HEK293 (cell line): Measurements from ENCODE around the gene GFOD1.

ENCODE experiments used
- CTCF ChIA-PET: fragments of 350-600 bp; formaldehyde crosslinking; extraction: SDS; loops from one replicate; lab custom pipeline; 2021; ENCODE audit warnings: antibody characterized with exemption; lab: Yijun Ruan, JAX
- POLR2A ChIA-PET: fragments of 300-600 bp; formaldehyde crosslinking; extraction: SDS; loops from one replicate; lab custom pipeline; 2020; ENCODE audit warnings: antibody characterized with exemption, inconsistent platforms; lab: Yijun Ruan, JAX
- H3K27ac ChIP-seq: fragments of 200-500 bp; sonication (Bioruptor generic); 2 replicates; pipeline ENCODE4 v1.5.1; 2014; ENCODE audit warnings: low read depth, low read length, control low read depth, inconsistent platforms; ENCODE audit errors: extremely low read depth
- H3K36me3 ChIP-seq, 2 experiments: fragments of 200-500 bp in 1 of 2; sonication (Bioruptor generic) in 1 of 2; 1 replicate in 1 of 2; 2 replicates in 1 of 2; pipeline ENCODE4 v1.5.1; 2014 to 2017; ENCODE audit warnings: inconsistent platforms in 2 of 2, low read length in 2 of 2; ENCODE audit not compliant: control insufficient read depth in 2 of 2, insufficient read depth in 1 of 2
- H3K4me1 ChIP-seq: fragments of 200-500 bp; sonication (Bioruptor generic); 2 replicates; pipeline ENCODE4 v1.5.1; 2014; ENCODE audit warnings: mild to moderate bottlenecking, low read length, inconsistent platforms; ENCODE audit not compliant: control insufficient read depth, insufficient read depth
- H3K4me3 ChIP-seq: 2 replicates; pipeline ENCODE4 v1.5.1; 2011; ENCODE audit warnings: low read depth, mild to moderate bottlenecking, control low read depth, low read length, moderate library complexity
- H3K9me3 ChIP-seq: fragments of 200-500 bp; sonication (Bioruptor generic); 2 replicates; pipeline ENCODE4 v1.5.1; 2014; ENCODE audit warnings: low read depth, low read length, inconsistent platforms; ENCODE audit not compliant: control insufficient read depth, insufficient read depth
- BCL6B ChIP-seq: fragments of 450-650 bp; formaldehyde crosslinking; IDR thresholded peaks from 2 replicates; pipeline ENCODE4 v1.5.1; 2017; ENCODE audit warnings: missing biosample characterization, missing genetic modification characterization
- KLF10 ChIP-seq: fragments of 450-650 bp; IDR thresholded peaks from 2 replicates; pipeline ENCODE4 v1.5.1; 2018; ENCODE audit warnings: missing biosample characterization, mild to moderate bottlenecking, missing genetic modification characterization
- MYNN ChIP-seq: fragments of 450-650 bp; formaldehyde crosslinking; IDR thresholded peaks from 2 replicates; pipeline ENCODE4 v1.5.1; 2016; ENCODE audit warnings: missing biosample characterization, missing genetic modification characterization, borderline replicate concordance
- RBAK ChIP-seq: fragments of 450-650 bp; formaldehyde crosslinking; IDR thresholded peaks from 2 replicates; pipeline ENCODE4 v1.5.1; 2016; ENCODE audit warnings: missing biosample characterization, missing genetic modification characterization
- SCRT2 ChIP-seq: fragments of 450-650 bp; formaldehyde crosslinking; IDR thresholded peaks from 2 replicates; pipeline ENCODE4 v1.5.1; 2016; ENCODE audit warnings: missing biosample characterization, missing genetic modification characterization
- SP2 ChIP-seq: fragments of 450-650 bp; formaldehyde crosslinking; IDR thresholded peaks from 2 replicates; pipeline ENCODE4 v1.5.1; 2016; ENCODE audit warnings: missing biosample characterization, missing genetic modification characterization
- SP7 ChIP-seq: fragments of 450-650 bp; formaldehyde crosslinking; IDR thresholded peaks from 2 replicates; pipeline ENCODE4 v1.5.1; 2016; ENCODE audit warnings: missing biosample characterization, missing genetic modification characterization
- ZBTB17 ChIP-seq: fragments of 450-650 bp; formaldehyde crosslinking; IDR thresholded peaks from 2 replicates; pipeline ENCODE4 v1.5.1; 2016; ENCODE audit warnings: missing biosample characterization, missing genetic modification characterization
- ZFP37 ChIP-seq: fragments of 450-650 bp; formaldehyde crosslinking; IDR thresholded peaks from 2 replicates; pipeline ENCODE4 v1.5.1; 2016; ENCODE audit warnings: missing biosample characterization, missing genetic modification characterization
- ZNF157 ChIP-seq: fragments of 450-650 bp; formaldehyde crosslinking; IDR thresholded peaks from 2 replicates; pipeline ENCODE4 v1.5.1; 2016; ENCODE audit warnings: missing biosample characterization, missing genetic modification characterization
- ZNF174 ChIP-seq: fragments of 450-650 bp; formaldehyde crosslinking; IDR thresholded peaks from 2 replicates; pipeline ENCODE4 v1.5.0; 2017; ENCODE audit warnings: missing biosample characterization, mild to moderate bottlenecking, missing genetic modification characterization
- ZNF521 ChIP-seq: fragments of 450-650 bp; formaldehyde crosslinking; IDR thresholded peaks from 2 replicates; pipeline ENCODE4 v1.5.1; 2017; ENCODE audit warnings: missing biosample characterization, mild to moderate bottlenecking, missing genetic modification characterization
- ZNF549 ChIP-seq: fragments of 450-650 bp; IDR thresholded peaks from 2 replicates; pipeline ENCODE4 v1.5.1; 2018; ENCODE audit warnings: missing biosample characterization, missing genetic modification characterization, mild to moderate bottlenecking, inconsistent platforms, moderate library complexity
- ZNF621 ChIP-seq: fragments of 450-650 bp; formaldehyde crosslinking; IDR thresholded peaks from 2 replicates; pipeline ENCODE4 v1.5.1; 2017; ENCODE audit warnings: missing biosample characterization, missing genetic modification characterization
- ZNF837 ChIP-seq: fragments of 450-650 bp; formaldehyde crosslinking; IDR thresholded peaks from 2 replicates; pipeline ENCODE4 v1.5.1; 2016; ENCODE audit warnings: missing biosample characterization, missing genetic modification characterization
- ZNF843 ChIP-seq: fragments of 450-650 bp; formaldehyde crosslinking; IDR thresholded peaks from 2 replicates; pipeline ENCODE4 v1.5.1; 2016; ENCODE audit warnings: missing biosample characterization, missing genetic modification characterization
- TF ChIP-seq, protein P1 (sequence below): fragments of 450-650 bp; formaldehyde crosslinking; IDR thresholded peaks from 2 replicates; pipeline ENCODE4 v1.5.0; 2017; ENCODE audit warnings: missing biosample characterization, missing genetic modification characterization, borderline replicate concordance
- TF ChIP-seq, protein P2 (sequence below): fragments of 450-650 bp; formaldehyde crosslinking; IDR thresholded peaks from 2 replicates; pipeline ENCODE4 v1.5.1; 2016; ENCODE audit warnings: missing biosample characterization, missing genetic modification characterization, borderline replicate concordance

The GFOD1 gene

GRCh38 chr6:13505345-13505734 is 17.9 kb upstream of the GFOD1 start:
- ChIA-PET POLR2A (no interaction called here), CTCF (interaction anchor here (1.2 kb wide), 1 partner anchor 32 kb away, joined by 4 read pairs; no protein-coding TSS in a partner anchor)
- Histone ChIP-seq H3K4me3 (no peak overlapping the region), H3K27ac (no peak overlapping the region), H3K36me3 (no peaks in the 10 kb centered on the region), H3K4me1 (no peaks in the 10 kb centered on the region), H3K9me3 (no peaks in the 10 kb centered on the region)
- TF ChIP-seq ZNF837 (tag by site-specific recombination): no peak
- TF ChIP-seq SP7 (tag by site-specific recombination): no peak
- TF ChIP-seq MYNN (tag by site-specific recombination): no peak
- TF ChIP-seq ZNF521: no peak
- TF ChIP-seq, protein P1, sequence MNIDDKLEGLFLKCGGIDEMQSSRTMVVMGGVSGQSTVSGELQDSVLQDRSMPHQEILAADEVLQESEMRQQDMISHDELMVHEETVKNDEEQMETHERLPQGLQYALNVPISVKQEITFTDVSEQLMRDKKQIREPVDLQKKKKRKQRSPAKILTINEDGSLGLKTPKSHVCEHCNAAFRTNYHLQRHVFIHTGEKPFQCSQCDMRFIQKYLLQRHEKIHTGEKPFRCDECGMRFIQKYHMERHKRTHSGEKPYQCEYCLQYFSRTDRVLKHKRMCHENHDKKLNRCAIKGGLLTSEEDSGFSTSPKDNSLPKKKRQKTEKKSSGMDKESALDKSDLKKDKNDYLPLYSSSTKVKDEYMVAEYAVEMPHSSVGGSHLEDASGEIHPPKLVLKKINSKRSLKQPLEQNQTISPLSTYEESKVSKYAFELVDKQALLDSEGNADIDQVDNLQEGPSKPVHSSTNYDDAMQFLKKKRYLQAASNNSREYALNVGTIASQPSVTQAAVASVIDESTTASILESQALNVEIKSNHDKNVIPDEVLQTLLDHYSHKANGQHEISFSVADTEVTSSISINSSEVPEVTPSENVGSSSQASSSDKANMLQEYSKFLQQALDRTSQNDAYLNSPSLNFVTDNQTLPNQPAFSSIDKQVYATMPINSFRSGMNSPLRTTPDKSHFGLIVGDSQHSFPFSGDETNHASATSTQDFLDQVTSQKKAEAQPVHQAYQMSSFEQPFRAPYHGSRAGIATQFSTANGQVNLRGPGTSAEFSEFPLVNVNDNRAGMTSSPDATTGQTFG (tag by site-specific recombination): no peak
- TF ChIP-seq ZNF621 (tag by site-specific recombination): no peak
- TF ChIP-seq, protein P2, sequence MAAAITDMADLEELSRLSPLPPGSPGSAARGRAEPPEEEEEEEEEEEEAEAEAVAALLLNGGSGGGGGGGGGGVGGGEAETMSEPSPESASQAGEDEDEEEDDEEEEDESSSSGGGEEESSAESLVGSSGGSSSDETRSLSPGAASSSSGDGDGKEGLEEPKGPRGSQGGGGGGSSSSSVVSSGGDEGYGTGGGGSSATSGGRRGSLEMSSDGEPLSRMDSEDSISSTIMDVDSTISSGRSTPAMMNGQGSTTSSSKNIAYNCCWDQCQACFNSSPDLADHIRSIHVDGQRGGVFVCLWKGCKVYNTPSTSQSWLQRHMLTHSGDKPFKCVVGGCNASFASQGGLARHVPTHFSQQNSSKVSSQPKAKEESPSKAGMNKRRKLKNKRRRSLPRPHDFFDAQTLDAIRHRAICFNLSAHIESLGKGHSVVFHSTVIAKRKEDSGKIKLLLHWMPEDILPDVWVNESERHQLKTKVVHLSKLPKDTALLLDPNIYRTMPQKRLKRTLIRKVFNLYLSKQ (tag by site-specific recombination): no peak
- TF ChIP-seq SP2 (tag by site-specific recombination): no peak
- no peak for TF ChIP-seq BCL6B (tag by site-specific recombination)
- no peak for TF ChIP-seq ZNF157 (tag by site-specific recombination)
- no peak for TF ChIP-seq RBAK (tag by site-specific recombination)
- TF ChIP-seq ZFP37 (tag by site-specific recombination): no peak
- no peak for TF ChIP-seq SCRT2 (tag by site-specific recombination)
- no peak for TF ChIP-seq ZNF174 (tag by site-specific recombination)

DNA sequence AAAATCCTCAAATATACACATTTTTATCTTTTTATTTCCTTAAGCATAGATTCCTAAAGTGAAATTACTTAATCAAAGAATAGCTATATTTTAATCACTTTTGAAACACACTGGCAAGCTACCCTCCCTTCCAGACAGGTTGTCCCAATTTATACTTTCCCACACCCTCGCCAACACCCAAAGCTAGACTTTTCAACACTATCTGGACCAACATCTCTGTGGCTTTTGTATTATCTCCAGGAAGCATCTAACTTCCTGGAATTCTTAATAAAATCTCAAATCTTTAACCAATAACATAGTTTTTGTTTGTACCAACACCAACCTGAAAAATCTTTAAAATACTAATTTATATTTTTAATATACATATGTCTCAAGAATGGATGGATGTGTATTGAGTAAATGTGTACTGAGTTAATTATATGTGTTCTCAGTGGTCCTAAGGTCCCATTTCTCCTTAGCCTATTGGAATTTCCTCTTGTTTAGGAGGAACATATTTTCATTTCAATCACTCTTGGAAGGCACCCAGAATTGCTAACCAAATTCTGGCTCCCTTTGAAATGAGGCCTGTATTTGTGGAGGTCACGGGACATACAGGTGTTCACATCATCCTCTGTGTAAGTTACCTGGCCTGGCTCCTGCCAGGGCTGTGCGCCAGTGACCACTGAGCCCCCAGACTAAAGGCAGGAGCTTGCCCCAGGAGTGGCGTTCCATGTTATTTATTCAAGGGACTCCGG is 17.4 kb upstream of the GFOD1 start:
- Histone ChIP-seq H3K4me3 (no peak overlapping the region), H3K4me1 (no peaks in the 10 kb centered on the region), H3K36me3 (no peaks in the 10 kb centered on the region), H3K27ac (no peak overlapping the region), H3K9me3 (no peaks in the 10 kb centered on the region)
- CTCF ChIA-PET: interaction anchor here (1.2 kb wide), 1 partner anchor 33 kb away, joined by 4 read pairs; no protein-coding TSS in a partner anchor
- POLR2A ChIA-PET: interaction anchor here (0.6 kb wide), 1 partner anchor 176 kb away, joined by 3 read pairs; no protein-coding TSS in a partner anchor
- TF ChIP-seq ZFP37 (tag by site-specific recombination) (no peak), KLF10 (tag by site-specific recombination) (no peak)

DNA sequence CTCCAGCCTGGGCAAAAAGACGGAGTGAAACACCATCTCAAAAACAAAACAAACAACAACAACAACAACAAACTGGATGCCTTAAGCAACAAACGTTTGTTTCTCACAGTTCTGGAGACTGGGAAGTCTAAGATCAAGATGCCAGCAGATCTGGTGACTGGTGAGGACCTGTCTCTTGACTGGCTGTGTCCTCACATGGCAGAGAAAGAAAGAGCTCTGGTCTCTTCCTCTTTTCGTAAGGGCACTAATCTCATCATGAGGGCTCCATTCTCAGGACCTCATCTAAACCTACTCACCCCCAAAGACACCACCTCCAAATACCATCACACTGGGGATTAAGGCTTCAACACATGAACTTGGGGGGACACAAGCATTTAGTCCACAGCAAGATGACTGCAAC is 13.5 kb upstream of the GFOD1 start:
- H3K36me3 ChIP-seq: no peaks in the 10 kb centered on the region
- no peak for TF ChIP-seq ZNF549 (tag by site-specific recombination)
- TF ChIP-seq ZNF843 (tag by site-specific recombination): no peak
- TF ChIP-seq ZBTB17 (tag by site-specific recombination): no peak
- ChIA-PET CTCF (interaction anchor here (0.7 to 0.9 kb wide), 2 partner anchors 16 to 1774 kb away, joined by 3 read pairs; no protein-coding TSS in a partner anchor), POLR2A (no interaction called here)
- H3K9me3 ChIP-seq: no peaks in the 10 kb centered on the region
- no peak overlapping the region for H3K27ac ChIP-seq
- H3K4me1 ChIP-seq: peaks cover 9% of the 10 kb centered on the region
- no peak overlapping the region for H3K4me3 ChIP-seq
